GM18508 (cell line): ENCODE data around the gene CHMP6.
"Not testable (repeated sequence)": the region's sequence is repeated elsewhere in the genome, so short reads cannot be mapped to it uniquely, and the experiment has no call there.

Experiments
- ATAC-seq: cut with Tn5 transposase; IDR thresholded peaks from one replicate; pipeline ENCODE4 v1.9.1; 2021; ENCODE audit warnings: moderate number of reproducible peaks; ENCODE audit not compliant: insufficient read depth, unreplicated experiment

The CHMP6 gene

GRCh38 chr17:81027038-81027437, 35.4 kb downstream of the CHMP6 start:
- ATAC-seq, result no peak

- no peak for ATAC-seq
These were observed 36.2 kb downstream of the CHMP6 start for GRCh38 chr17:81027591-81028505.

GRCh38 chr17:81028506-81028858, 36.8 kb downstream of the CHMP6 start:
- ATAC-seq, result no peak

GRCh38 chr17:81029859-81030258, 38.2 kb downstream of the CHMP6 start:
- no peak for ATAC-seq

- ATAC-seq, result not testable (repeated sequence)
These were observed 38.7 kb downstream of the CHMP6 start for GRCh38 chr17:81030312-81030711.

GRCh38 chr17:81030741-81031565, 39.3 kb downstream of the CHMP6 start:
- ATAC-seq, result no peak

- no peak for ATAC-seq
These were observed 40.2 kb downstream of the CHMP6 start for GRCh38 chr17:81031566-81032550.

- no peak for ATAC-seq
These were observed 41.2 kb downstream of the CHMP6 start for GRCh38 chr17:81032641-81033480.

- no peak for ATAC-seq
These were observed 42.0 kb downstream of the CHMP6 start for GRCh38 chr17:81033535-81034167.

GRCh38 chr17:81034168-81034777, 42.6 kb downstream of the CHMP6 start:
- no peak for ATAC-seq

- ATAC-seq, result no peak
These were observed 43.3 kb downstream of the CHMP6 start, which contains the start of gene BAIAP2 for GRCh38 chr17:81034779-81035520. Gene BAIAP2 (plus strand): TSS chr17:81035151. CDS start chr17:81035255, 104 bp downstream.

GRCh38 chr17:81035521-81036196, 44.0 kb downstream of the CHMP6 start:
- no peak for ATAC-seq

- no peak for ATAC-seq
These were observed 44.7 kb downstream of the CHMP6 start for GRCh38 chr17:81036197-81036941.

- no peak for ATAC-seq
These were observed 45.6 kb downstream of the CHMP6 start for GRCh38 chr17:81037026-81037797.
